NCI-H82 treated with DMSO at 0.1 percent for 48 hours (cell line): ENCODE data around the gene RAP1GDS1.
A peak's percentile ranks its signal among the peaks of the same experiment; 100 is the strongest.
"Not testable (repeated sequence)": the region's sequence is repeated elsewhere in the genome, so short reads cannot be mapped to it uniquely, and the experiment has no call there.

Experiments
- DNase-seq: peaks from one replicate; lab custom pipeline; 2025; ENCODE audit not compliant: unreplicated experiment; lab: John Stamatoyannopoulos, UW

Gene RAP1GDS1

DNA sequence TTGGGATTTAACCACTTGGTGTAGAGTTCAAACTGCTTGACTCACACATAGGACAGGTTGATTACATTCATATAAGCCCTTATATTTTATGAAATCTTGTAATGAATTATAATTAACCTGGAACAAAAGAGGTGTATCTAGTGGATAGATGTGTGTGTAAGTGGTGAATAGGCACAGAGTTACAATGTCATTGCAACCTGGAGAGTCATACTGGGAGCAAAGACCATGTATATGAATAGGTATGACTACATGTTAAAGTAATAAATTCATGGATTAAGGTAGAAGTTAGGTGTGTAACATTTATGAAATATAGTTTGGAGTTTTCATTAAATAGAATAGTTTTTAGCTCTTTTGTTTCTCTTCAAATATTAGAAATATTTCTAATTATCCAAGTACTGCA, 26.1 kb downstream of the RAP1GDS1 start:
- DNase-seq = no peak

DNA sequence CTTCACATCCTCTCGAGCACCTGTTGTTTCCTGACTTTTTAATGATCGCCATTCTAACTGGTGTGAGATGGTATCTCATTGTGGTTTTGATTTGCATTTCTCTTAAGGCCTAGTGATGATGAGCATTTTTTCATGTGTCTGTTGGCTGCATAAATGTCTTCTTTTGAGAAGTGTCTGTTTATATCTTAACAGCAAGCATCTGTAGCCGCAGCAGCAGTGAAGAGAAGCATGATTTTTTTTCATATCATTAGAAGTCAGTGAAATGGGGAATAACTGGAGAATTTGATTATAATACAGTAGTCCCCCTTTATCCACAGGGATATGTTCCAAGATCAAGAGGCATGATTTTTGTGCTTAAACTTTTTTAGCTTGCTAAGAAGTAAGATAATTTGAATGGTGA, 27.5 kb downstream of the RAP1GDS1 start:
- not testable (repeated sequence) for DNase-seq

DNA sequence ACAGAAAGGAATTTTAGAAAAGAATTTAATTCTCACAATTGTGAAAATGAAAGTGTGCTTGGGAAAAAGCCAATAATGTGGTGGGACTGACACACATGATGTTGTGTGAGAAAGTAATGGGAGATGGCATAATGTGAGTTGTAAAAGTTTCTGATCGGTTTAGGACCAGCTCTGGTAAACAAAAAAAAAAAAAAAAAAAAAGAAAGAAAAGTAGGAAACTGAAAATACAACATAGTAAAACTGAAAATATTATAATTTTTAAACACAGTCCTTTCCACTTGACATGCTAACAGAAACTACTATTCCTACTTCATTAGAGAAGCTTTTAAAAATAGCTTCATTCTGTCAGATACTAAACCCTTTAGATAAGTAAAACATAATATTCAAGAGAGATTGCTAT, 28.2 kb downstream of the RAP1GDS1 start:
- no peak for DNase-seq

DNA sequence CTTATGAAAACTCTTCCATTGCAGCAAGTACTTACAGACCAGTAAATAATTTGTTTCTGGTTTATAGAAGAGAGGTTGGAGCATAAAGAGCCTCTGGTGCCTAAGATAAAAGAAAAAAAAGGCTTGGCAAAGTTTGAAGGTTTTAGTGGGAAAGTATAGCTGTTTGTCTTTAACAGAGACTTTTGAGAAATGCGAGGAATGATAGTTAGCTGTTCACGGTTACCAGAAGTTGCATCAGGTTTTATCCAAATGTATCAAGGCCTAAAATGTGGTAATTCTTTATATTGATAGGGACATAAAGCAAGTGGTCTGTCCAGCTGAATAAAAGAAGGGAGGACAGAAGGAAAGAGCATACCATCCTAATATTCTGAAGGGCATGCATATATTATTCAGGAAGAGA, 29.3 kb downstream of the RAP1GDS1 start:
- DNase-seq = no peak

DNA sequence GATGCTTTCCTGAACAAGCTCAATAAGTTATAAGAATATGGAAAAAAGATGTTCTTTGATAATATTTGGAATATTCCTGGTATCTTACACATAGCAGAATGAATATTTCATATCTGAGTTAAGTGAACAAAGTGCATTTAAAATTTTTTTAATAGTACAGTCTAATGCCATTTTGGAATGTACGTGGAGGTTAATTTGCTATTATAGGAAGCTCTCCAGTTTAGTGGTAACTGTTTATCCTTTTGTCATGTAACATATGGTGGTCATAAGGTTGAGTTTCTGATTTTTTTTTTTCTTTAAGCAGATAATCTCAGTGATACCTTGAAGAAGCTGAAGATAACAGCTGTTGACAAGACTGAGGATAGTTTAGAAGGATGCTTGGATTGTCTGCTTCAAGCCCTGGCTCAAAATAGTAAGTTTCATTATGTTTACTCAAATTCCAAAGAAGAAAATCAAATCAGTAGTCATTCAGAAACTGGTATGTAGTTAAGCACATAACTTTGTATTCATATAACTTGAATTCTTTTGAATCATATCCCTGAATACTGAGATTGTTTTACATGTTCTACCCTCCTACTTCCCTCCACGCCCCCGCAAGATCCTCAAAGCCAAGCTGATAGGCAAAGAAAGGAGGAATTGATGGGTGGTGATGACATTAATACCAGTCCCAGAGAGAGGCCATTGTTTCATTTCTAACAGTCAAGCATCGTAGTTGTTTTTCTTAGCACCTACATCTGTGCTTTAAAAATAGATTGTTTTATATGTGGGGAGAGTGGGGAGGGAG, 32.1 kb downstream of the RAP1GDS1 start:
- DNase-seq = peak; percentile 3

DNA sequence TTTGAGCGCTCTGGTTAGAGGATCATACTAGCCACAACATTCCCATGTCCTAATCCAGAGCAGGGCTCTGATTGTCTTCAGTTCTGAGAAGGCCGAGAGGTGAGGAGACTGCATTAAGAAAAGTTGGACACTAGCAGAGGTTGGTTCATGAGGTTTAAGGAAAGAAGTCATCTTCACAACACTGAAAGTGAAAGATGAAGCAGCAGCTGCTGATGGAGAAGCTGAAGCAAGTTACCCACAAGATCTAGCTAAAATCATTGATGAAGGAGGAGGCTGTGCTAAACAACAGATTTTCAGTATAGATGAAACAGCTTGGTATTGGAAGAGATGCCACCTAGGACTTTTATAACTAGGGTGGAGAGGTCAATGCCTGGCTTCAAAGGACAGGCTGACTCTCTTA, 36.8 kb downstream of the RAP1GDS1 start:
- DNase-seq = no peak

DNA sequence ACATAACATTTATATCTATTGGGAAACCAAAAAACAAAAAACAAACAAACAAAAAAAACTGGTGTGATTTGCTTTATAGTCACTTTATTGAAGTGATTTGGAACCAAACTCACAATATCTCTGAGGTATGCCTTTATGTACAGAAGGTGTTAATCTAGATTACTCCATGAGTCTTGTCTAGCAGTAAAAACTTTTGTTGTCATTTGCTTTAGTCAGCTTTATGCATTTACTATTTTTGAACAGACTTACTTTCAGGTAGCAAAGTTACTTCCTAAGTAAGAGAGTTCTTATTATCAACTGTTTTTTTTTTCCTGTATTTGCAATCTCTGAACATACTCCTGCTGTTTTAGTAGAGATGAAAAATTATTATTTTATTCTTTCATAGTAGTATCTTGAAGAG, 39.5 kb downstream of the RAP1GDS1 start:
- no peak for DNase-seq

DNA sequence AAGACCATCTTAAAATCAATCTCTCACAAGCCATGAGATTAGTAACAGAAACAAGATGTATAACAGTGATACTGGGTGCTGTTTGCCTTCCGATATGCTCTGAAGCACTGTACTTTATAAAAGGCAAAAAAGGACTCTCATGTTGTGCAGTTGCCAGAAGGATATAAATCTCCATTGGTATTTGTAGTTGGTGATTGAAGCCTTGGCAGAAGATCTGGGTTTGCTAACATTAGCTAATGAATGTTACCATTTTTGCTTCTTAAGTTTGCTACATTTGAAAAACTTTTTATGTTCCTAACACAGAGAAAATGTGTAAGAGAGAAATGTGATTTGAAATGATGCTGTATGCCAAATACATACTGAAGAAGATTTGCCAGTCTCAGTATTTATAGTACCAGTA, 44.4 kb downstream of the RAP1GDS1 start:
- no peak for DNase-seq

DNA sequence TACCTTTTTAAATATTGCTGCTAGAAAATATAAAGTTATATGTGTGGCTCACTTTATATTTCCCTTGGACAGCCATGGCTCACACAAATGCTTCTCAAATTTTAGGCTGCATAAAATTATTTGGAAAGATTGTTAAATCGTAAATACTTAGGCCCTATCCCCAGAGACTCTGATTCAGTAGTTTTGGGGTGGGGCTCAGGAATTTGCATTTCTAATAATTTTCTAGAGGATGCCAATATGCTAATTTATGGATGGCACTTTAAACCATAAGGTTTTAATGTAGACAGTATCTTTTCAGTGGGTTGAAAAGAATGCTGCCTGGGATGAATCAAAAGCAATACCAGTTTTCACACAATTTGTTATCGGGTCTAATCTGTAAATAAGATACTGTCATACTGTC, 49.7 kb downstream of the RAP1GDS1 start:
- DNase-seq = no peak

DNA sequence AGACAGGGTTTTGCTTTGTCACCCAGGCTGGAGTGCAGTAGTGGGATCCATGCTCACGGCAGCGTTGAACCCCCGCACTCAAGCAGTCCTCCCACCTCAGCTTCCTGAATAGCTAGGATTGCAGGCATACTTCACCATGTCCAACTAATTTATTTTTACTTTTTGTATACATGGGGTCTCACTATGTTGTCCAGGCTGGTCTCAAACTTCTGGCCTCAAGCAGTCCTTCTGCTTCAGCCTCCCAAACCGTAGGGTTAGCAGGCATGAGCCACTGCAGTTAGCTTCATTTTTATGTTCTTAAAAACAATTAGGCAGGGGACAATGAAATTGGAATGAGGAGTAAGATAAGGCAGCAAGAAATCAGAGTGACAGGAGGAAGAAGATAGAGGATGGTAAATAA, 50.5 kb downstream of the RAP1GDS1 start:
- no peak for DNase-seq

DNA sequence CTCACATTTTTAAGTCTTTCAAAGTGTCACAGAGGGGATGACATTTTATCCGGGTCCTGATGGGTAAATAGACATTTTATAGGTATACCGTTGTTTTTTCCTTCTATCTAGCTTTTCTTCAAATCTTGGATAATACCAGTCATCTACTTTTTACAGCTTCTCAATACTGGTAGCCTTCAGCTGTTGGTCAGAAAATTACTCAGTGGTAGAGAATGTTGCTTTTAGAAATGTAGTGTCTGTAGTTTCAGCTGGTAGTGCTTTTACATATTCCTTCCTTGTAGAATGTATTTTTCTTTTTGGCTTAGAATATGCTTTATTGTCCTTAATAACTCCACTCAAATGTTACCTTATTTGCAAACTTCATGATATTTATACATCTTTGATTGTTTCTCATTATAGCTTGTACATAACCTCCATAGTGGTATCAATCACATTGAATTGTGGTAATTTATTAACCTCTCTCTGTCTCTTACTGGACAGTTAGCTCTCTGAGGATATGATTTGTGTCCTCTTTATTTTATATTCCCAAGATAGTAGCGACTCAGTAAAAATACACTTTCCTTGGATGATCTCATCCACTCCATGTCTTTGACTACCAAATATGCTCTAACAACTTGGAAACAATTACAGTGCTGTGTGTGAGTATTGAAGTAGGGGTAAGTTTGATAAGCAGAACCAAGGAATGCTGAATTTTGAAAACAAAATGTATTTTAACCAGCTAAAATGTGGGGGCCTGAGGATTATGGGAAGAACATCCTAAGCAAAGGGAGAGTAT, 53.8 kb downstream of the RAP1GDS1 start:
- no peak for DNase-seq

DNA sequence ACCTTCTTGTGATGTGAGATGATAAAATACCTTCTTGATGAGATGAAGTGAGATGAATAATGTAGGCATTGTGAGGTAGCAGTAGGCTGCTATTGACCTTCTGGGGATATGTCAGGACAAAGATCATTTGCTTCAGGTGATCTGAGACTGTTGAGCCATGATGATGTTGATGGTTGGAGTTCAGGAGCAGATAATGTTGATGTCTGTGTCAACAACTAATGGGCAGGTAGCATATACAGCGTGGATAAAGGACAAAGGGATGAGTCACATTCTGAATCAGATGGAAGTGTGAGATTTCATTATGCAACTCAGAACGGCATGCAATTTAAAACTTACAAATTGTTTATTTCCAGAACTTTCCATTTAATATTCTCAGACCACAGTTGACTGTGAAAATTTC, 57.3 kb downstream of the RAP1GDS1 start:
- DNase-seq = no peak

DNA sequence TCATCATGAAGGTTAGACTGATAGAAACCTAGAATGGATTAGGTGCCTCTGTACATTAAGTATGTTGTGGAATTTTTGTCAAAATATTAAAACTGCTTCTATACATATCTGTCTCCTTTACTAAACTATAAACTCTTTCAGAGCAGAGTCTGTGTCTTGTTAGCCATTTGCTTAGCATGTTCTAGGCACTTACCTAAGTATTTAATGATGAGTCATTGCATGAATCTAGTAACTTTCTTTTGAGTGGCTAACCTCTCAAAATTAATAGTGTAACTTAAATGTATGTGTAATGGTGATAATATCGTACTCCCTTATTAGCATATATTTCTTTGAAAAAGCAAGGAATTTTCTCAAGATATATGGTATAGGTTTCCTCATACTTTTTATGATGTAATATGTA, 57.8 kb downstream of the RAP1GDS1 start:
- no peak for DNase-seq

DNA sequence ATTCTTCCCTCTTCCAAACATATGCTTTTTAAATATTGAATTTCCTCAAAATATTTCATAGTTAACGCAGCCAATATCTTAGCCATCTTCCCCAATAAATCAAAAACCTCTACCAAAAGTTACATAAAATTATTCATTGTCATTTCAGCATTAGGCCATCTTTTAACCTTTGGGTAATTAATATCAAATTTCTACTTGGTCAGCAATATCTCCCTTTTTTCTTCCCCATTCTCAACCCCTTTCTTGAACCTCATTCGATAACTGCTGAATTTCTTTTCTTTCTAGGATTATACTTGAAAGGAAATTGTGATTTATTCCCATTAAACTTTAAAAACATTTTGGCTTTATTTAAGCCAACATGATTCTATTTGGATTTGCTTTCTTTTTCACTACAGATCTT, 65.0 kb downstream of the RAP1GDS1 start:
- no peak for DNase-seq

DNA sequence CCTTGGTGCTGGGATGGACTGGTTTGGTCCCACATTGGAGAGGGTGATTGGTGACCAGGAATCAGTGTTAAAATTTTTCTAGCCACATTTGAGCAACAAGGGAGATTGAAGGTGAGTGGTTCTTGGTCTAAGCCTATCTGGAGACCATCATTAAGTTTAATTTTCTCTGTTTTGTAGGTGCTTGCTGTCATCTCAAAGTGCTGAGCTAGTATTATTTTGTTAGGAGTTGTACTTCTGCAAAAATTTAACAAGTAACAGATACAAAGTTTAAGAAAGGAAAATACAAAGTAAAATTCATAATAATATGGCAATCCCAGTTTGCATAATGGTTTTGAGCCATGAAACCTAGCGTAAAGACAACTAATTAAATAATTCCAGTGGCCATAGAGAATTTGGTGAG, 66.5 kb downstream of the RAP1GDS1 start:
- no peak for DNase-seq

DNA sequence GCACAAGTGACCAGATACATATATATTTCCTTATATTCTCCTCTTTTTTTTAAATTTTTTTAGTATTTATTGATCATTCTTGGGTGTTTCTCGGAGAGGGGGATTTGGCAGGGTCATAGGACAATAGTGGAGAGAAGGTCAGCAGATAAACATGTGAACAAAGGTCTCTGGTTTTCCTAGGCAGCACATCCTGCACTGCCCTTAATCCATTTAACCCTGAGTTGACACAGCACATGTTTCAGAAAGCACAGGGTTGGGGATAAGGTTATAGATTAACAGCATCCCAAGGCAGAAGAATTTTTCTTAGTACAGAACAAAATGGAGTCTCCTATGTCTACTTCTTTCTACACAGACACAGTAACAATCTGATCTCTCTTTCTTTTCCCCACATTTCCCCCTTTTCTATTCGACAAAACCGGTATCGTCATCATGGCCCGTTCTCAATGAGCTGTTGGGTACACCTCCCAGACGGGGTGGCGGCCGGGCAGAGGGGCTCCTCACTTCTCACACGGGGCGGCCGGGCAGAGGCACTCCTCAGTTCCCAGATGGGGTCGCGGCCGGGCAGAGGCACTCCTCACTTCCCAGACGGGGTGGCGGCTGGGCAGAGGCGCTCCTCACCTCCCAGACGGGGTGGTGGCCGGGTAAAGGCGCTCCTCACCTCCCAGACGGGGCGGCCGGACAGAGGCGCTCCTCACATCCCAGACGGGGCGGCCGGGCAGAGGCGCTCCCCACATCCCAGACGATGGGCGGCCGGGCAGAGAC, 68.9 kb downstream of the RAP1GDS1 start:
- DNase-seq = not testable (repeated sequence)

DNA sequence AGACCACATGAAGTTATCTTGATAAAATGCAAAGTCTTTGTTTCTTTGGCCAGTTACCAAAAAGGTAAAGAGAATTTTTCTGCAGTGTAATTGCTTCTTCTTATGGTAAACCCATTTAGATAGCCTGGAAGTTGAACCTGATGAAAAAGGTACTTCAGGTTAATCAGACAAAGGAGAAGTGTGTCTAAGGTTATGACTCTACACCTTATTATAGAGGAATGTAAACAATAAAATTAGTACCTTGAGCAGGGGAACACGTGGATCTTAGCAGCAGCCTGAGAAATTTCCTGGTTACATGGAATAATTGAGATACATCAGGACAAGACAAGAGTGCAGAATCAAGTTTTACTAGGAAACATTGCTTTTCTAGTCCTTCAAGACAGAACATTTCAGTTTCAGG, 70.8 kb downstream of the RAP1GDS1 start:
- no peak for DNase-seq

DNA sequence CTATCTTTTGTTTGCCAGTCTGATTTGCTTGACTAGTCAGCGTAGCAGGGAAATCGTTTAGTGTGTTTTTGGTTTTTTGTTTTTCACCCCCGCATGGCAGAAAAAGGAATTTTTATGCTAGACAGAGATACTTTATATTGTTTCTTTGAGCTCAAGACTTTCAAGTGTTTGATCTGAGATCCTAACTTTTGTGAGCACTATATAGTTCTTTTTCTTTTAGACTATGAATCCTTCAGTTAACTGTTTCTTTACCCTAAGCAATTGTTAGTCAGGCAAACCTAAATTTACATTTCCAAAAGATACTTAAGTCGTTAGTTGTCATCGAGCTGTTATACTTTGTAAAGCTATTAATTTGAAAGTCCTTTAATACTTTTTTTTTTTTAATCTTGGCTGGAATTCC, 73.3 kb downstream of the RAP1GDS1 start:
- no peak for DNase-seq

DNA sequence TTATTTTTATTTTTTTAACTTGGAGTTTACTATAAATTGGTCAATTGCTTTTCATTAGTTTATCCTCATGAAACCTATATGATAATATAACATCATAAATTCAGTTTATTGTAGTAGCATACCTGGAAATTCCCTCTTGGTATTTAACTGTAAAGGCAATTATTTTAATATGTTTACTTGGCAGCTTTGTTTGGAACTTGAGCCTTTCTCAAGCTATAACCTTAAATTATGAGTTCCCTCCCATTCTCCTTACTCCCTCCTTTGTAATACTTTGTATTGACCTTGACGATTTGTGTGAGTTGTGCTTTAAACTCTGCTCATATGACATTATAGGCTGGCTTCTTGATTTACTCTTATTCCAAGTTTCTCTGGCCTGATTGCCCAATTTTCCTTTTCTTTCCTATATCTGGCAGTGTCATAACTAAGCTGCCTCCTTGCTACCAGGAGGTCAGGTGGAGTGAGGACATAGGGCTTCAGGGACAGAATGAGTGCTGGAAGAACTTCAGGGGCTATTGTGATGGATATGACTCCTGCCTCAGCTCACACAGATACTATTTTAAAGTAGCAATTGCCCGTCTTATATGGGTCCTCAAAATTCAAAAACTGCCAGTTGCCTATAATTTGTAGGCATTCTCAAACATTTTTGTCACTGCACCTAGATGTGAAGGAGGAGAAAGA, 77.7 kb downstream of the RAP1GDS1 start:
- no peak for DNase-seq

DNA sequence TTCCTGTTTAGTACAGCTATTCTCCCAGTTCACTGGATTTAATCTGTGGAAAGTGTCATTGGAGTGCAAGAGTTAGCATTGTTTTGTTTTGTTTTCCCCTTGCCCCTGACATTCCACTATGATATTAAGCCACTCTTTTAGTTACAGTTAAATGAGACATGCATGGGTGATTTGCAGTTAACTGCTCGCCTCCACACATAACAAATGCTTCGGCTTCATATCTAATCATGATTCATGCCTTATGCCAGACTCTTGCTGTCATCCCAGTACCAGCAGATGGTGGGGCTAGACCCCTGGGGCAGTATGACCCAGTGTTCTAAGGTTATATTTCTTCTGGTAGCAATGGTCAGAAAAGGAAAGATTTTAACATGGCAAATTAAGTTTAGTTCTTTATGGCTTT, 80.1 kb downstream of the RAP1GDS1 start:
- DNase-seq = no peak

DNA sequence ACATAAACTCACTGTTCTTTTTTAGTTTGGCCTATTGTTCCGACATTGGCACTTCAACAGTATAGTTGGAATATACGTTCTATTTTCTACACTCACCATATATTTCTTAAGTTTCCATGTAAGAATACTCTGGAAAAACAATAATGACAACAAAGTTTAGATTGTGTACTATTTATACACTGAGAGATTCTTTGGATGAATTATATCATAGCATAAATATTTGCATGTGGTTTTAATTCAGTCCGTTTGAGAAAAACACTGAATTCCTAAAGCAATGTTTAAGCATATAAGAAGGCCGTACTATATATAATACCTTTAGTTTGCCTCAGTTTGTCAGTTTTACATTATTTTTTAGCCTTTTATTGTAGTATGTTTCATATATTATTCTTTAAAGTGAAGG, 82.4 kb downstream of the RAP1GDS1 start:
- DNase-seq = no peak
